Transverse colon (tissue), 4 donors: ENCODE measurements around the gene DMRT1.

Source experiments
- CTCF ChIP-seq, 5 experiments: fragments of 200-600 bp in 3 of 5; fragments of 450-650 bp in 2 of 5; sonication (generic) in 3 of 5; IDR thresholded peaks; 1 replicate in 2 of 5; 2 replicates in 3 of 5; pipeline ENCODE4 v1.5.1; 2016 to 2017; ENCODE audit warnings: antibody characterized with exemption in 5 of 5, inconsistent platforms in 3 of 5, mild to moderate bottlenecking in 2 of 5, moderate library complexity in 1 of 5
- EP300 ChIP-seq: sonication (generic); formaldehyde crosslinking; IDR thresholded peaks from one replicate; pipeline ENCODE4 v1.6.1; 2017; ENCODE audit warnings: antibody characterized with exemption, low read depth
- POLR2A ChIP-seq: fragments of 450-650 bp; IDR thresholded peaks from one replicate; pipeline ENCODE4 v1.6.1; 2016; ENCODE audit warnings: antibody characterized with exemption, mild to moderate bottlenecking, moderate library complexity
- POLR2AphosphoS5 ChIP-seq, 3 donors: sonication (generic); formaldehyde crosslinking; IDR thresholded peaks; one replicate each; pipeline ENCODE4 v1.6.1; 2016; ENCODE audit warnings: antibody characterized with exemption in 3 of 3

- no peak for TF ChIP-seq POLR2A
- no peak for TF ChIP-seq CTCF (IDR thresholded peaks at IDR 0.05)
- TF ChIP-seq EP300, result no peak
- no peak for TF ChIP-seq POLR2AphosphoS5 (IDR thresholded peaks at IDR 0.05)
Observed at GRCh38 chr9:1014640-1015039, 173.1 kb downstream of the DMRT1 start.
